Measurements from ENCODE around the gene GYS2.

The GYS2 gene

GRCh38 chr12:21501258-21502163 lies 103.1 kb downstream of the GYS2 start, which contains the start of the genes GOLT1B and RECQL:
TSS of gene GOLT1B (plus strand) at chr12:21501789. CDS start at chr12:21501924, 135 bp downstream.
TSS of gene RECQL (minus strand) at chr12:21501635. CDS start at chr12:21499570, 2,065 bp downstream.
- DNase-seq: peak; percentile 84 to 89

- no peak for DNase-seq
These were observed 103.8 kb downstream of the GYS2 start for GRCh38 chr12:21500786-21501257.

GRCh38 chr12:21499765-21500164 lies 104.9 kb downstream of the GYS2 start:
- DNase-seq: no peak

Data from stimulated activated CD4-positive, alpha-beta T cell treated with anti-CD3 and anti-CD28 coated beads, Interleukin-2, amount 100 ng/mL, for 24 hours (primary cell).